ENCODE measurements around the gene DRC1. TPM values are rescaled to one million over a fixed set of nuclear protein-coding genes. Genes with fewer than 3 reads are reported as not detected.

DRC1 gene
- total RNA-seq, 1 experiment from 2014 or later, result not detected

DNA sequence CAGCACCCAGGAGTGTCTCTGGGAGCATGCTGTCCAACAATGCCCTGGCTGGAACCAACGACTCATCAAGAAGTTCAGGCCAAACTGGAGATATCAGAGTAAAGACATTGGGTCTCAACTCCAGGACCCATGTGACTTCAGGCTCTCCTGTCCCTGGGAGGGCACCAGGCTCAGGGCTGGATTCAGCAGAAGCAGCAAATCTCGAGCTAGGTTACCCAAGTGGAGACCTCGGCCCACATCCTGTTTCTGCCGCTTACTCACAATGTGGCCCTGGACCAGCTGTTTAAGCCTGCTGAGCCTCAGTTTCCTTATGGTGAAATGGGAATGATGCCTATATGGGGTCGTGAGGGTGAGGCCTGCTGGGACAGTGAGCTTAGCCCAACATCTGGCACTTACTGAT is 85.5 kb downstream of the DRC1 start:
- Histone ChIP-seq H3K27me3 (ENCODE audit: insufficient read depth, low read length) (0 out of 2 replicates have a peak, but pooled peaks cover 4% of the 10 kb centered on the region), H3K36me3 (ENCODE audit: control insufficient read depth in 1 of 2, insufficient read depth in 2 of 2, low read length in 2 of 2) (no peaks in the 10 kb centered on the region), H3K9me3 (ENCODE audit: control insufficient read depth in 1 of 2, insufficient read depth in 1 of 2, low read depth in 1 of 2, low read length in 2 of 2) (no peaks in the 10 kb centered on the region), H3K9ac (ENCODE audit: low read length) (no peak overlapping the region), H2AFZ (ENCODE audit: low read depth, low read length, poor library complexity, severe bottlenecking) (no peak overlapping the region), H3K4me3 (replicated peaks in 1 of 2; ENCODE audit: low read depth in 1 of 2, low read length in 2 of 2) (no peak overlapping the region), H4K20me1 (ENCODE audit: insufficient read depth) (no peaks in the 10 kb centered on the region), H3K27ac (ENCODE audit: low read depth, low read length) (no peak overlapping the region), H3K9me2 (ENCODE audit: insufficient read depth) (no peaks in the 10 kb centered on the region), H3K79me2 (ENCODE audit: insufficient read depth, low read length) (no peaks in the 10 kb centered on the region), H3K4me2 (ENCODE audit: low read length) (no peak overlapping the region), H3K4me1 (ENCODE audit: control insufficient read depth in 1 of 2, insufficient read depth in 2 of 2, low read length in 2 of 2) (no peaks in the 10 kb centered on the region)
- RAD21 ChIA-PET (ENCODE audit: low non-redundant PET in 1 of 2, low total read pairs in 2 of 2, uncharacterized antibody in 2 of 2, unreplicated experiment in 2 of 2), result no interaction called here
- intact Hi-C loops (cut with micrococcal nuclease), result no loop called here
- DNase-seq (ENCODE audit: low read depth, low spot score) (no peak), ATAC-seq (no peak)
- POLR2A ChIA-PET, result no interaction called here
- CTCF ChIA-PET, result no interaction called here
- TF ChIP-seq, protein P1, sequence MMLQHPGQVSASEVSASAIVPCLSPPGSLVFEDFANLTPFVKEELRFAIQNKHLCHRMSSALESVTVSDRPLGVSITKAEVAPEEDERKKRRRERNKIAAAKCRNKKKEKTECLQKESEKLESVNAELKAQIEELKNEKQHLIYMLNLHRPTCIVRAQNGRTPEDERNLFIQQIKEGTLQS (IDR thresholded peaks at IDR 0.05), result no peak
- TF ChIP-seq EGR1 (IDR thresholded peaks at IDR 0.05; ENCODE audit: low read depth) (no peak), TCF7L2 (IDR thresholded peaks at IDR 0.05; ENCODE audit: borderline replicate concordance, extremely low read depth, insufficient read depth, insufficient read length) (no peak), SIN3A (IDR thresholded peaks at IDR 0.05; ENCODE audit: low read depth) (no peak), YY1 (IDR thresholded peaks at IDR 0.05; ENCODE audit: extremely low read depth, insufficient replicate concordance, low read depth, low read length) (no peak), RAD21 (IDR thresholded peaks at IDR 0.05; ENCODE audit: low read depth) (no peak)
- TF ChIP-seq, protein P2, sequence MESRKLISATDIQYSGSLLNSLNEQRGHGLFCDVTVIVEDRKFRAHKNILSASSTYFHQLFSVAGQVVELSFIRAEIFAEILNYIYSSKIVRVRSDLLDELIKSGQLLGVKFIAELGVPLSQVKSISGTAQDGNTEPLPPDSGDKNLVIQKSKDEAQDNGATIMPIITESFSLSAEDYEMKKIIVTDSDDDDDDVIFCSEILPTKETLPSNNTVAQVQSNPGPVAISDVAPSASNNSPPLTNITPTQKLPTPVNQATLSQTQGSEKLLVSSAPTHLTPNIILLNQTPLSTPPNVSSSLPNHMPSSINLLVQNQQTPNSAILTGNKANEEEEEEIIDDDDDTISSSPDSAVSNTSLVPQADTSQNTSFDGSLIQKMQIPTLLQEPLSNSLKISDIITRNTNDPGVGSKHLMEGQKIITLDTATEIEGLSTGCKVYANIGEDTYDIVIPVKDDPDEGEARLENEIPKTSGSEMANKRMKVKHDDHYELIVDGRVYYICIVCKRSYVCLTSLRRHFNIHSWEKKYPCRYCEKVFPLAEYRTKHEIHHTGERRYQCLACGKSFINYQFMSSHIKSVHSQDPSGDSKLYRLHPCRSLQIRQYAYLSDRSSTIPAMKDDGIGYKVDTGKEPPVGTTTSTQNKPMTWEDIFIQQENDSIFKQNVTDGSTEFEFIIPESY (IDR thresholded peaks at IDR 0.05; ENCODE audit: extremely low read depth, insufficient replicate concordance, low read length), result no peak
- no TSS peak for BruUV-seq (replicated peaks)
